Upper lobe of left lung (tissue), 6 donors: ENCODE results near the gene WNK3. TPM values are rescaled to one million over a fixed set of nuclear protein-coding genes. Genes with fewer than 3 reads are reported as not detected.

ENCODE experiments used
- ATAC-seq, 2 donors: fragments of 200-7000 bp; cut with Tn5 transposase; one replicate each; pipeline ENCODE4 v1.9.1; 2022; ENCODE audit warnings: mild to moderate bottlenecking in 2 of 2, moderate library complexity in 2 of 2; ENCODE audit not compliant: low FRiP score in 2 of 2
- DNase-seq, 2 donors: peaks; one replicate each; pipeline ENCODE4 v3.0.0-alpha.2; 2019 to 2020
- H3K27ac ChIP-seq, 4 donors: fragments of 200-600 bp; sonication (generic); one replicate each; pipeline ENCODE4 v1.5.1; 2016 to 2019
- H3K27me3 ChIP-seq, 4 donors: fragments of 200-600 bp; sonication (generic); one replicate each; pipeline ENCODE4 v1.5.1; 2017 to 2019
- H3K36me3 ChIP-seq, 4 donors: fragments of 200-600 bp; sonication (generic); one replicate each; pipeline ENCODE4 v1.5.1; 2016 to 2019
- H3K4me1 ChIP-seq, 4 donors: fragments of 200-600 bp; sonication (generic); one replicate each; pipeline ENCODE4 v1.5.1; 2018 to 2019
- H3K4me3 ChIP-seq, 4 donors: fragments of 200-600 bp; sonication (generic); one replicate each; pipeline ENCODE4 v1.5.1; 2017 to 2019; ENCODE audit warnings: mild to moderate bottlenecking in 2 of 4, moderate library complexity in 1 of 4
- H3K9me3 ChIP-seq, 4 donors: fragments of 200-600 bp; sonication (generic); one replicate each; pipeline ENCODE4 v1.5.1; 2018 to 2019
- CTCF ChIP-seq, 6 experiments: fragments of 450-650 bp in 4 of 6; fragments of 200-600 bp in 2 of 6; sonication (generic) in 2 of 6; IDR thresholded peaks; one replicate each; pipeline ENCODE4 v1.5.1; 2016 to 2019; ENCODE audit warnings: antibody characterized with exemption in 6 of 6
- EP300 ChIP-seq, 4 donors: sonication (generic); formaldehyde crosslinking; IDR thresholded peaks; one replicate each; pipeline ENCODE4 v1.5.1; 2017; ENCODE audit warnings: antibody characterized with exemption in 4 of 4, control low read depth in 2 of 4
- POLR2A ChIP-seq, 4 donors: fragments of 450-650 bp; IDR thresholded peaks; one replicate each; pipeline ENCODE4 v1.5.1; 2016 to 2017; ENCODE audit warnings: antibody characterized with exemption in 4 of 4, mild to moderate bottlenecking in 2 of 4
- POLR2AphosphoS5 ChIP-seq, 2 donors: sonication (generic); formaldehyde crosslinking; IDR thresholded peaks; one replicate each; pipeline ENCODE4 v1.5.1; 2017; ENCODE audit warnings: antibody characterized with exemption in 2 of 2
- WGBS, 2 donors: methylation state at CpG; one replicate each; pipeline ENCODE4 v1.1.5; 2017 to 2018; 5-methylcytosine and 5-hydroxymethylcytosine counted together
- total RNA-seq, 6 donors: library from RNA; depleted of rRNA in 4 of 6; stranded (reverse); fragments of >200 nt in 4 of 6; gene quantifications; one replicate each; pipeline versions ENCODE4 v1.1.0 to v1.2.1, GENCODE V29; 2016 to 2021
- donor health status: DM: no; HTN: no; CAD: no; lungs with moderate emphysema.
- donor health status: DM: no; HTN: yes; CAD: no; lungs with severe emphysema.

Gene WNK3
- total RNA-seq, 6 donors from 2014 or later = 0.84 to 1.4 (median 0.90) TPM

GRCh38 chrX:54194982-54195588, 162.8 kb downstream of the WNK3 start:
- Histone ChIP-seq H3K4me1 (no peaks in the 10 kb centered on the region), H3K27ac (no peak overlapping the region), H3K27me3 (no peaks in the 10 kb centered on the region), H3K4me3 (no peak overlapping the region), H3K36me3 (no peaks in the 10 kb centered on the region), H3K9me3 (no peaks in the 10 kb centered on the region)
- DNase-seq (no peak), ATAC-seq (no peak)
- no peak for TF ChIP-seq POLR2A (IDR thresholded peaks at IDR 0.05)
- TF ChIP-seq POLR2AphosphoS5 (IDR thresholded peaks at IDR 0.05) = no peak
- no peak for TF ChIP-seq EP300 (IDR thresholded peaks at IDR 0.05)
- TF ChIP-seq CTCF (IDR thresholded peaks at IDR 0.05) = no peak

GRCh38 chrX:54193085-54193821, 164.6 kb downstream of the WNK3 start:
- no peak for ATAC-seq
- Histone ChIP-seq H3K9me3 (no peaks in the 10 kb centered on the region), H3K27me3 (no peaks in the 10 kb centered on the region), H3K4me3 (no peak overlapping the region), H3K27ac (no peak overlapping the region), H3K4me1 (no peaks in the 10 kb centered on the region), H3K36me3 (no peaks in the 10 kb centered on the region)
- 74 to 85% methylated on average over 4 of the region's 4 CpGs for WGBS, 2 donors
- no peak for DNase-seq
- TF ChIP-seq CTCF (IDR thresholded peaks at IDR 0.05) (no peak), EP300 (IDR thresholded peaks at IDR 0.05) (no peak), POLR2A (IDR thresholded peaks at IDR 0.05) (no peak), POLR2AphosphoS5 (IDR thresholded peaks at IDR 0.05) (no peak)

GRCh38 chrX:54184474-54184873, 173.4 kb downstream of the WNK3 start:
- no peak for TF ChIP-seq POLR2A (IDR thresholded peaks at IDR 0.05)
- no peak for TF ChIP-seq CTCF (IDR thresholded peaks at IDR 0.05)
- TF ChIP-seq POLR2AphosphoS5 (IDR thresholded peaks at IDR 0.05) = no peak
- no peak for TF ChIP-seq EP300 (IDR thresholded peaks at IDR 0.05)
- H3K4me1 ChIP-seq = peaks cover 0 to 23% (median 12%) of the 10 kb centered on the region in 4 donors
- WGBS, 2 donors = 80 to 94% methylated on average over 2 of the region's 2 CpGs
- H3K9me3 ChIP-seq = no peaks in the 10 kb centered on the region
- DNase-seq (no peak), ATAC-seq (no peak)
- H3K4me3 ChIP-seq = no peak overlapping the region
- H3K27ac ChIP-seq = no peak overlapping the region
- H3K27me3 ChIP-seq = no peaks in the 10 kb centered on the region
- no peaks in the 10 kb centered on the region for H3K36me3 ChIP-seq

- Histone ChIP-seq H3K4me1 (peaks cover 0 to 23% (median 12%) of the 10 kb centered on the region in 4 donors), H3K36me3 (no peaks in the 10 kb centered on the region), H3K4me3 (peak within 1 kb of the TSS; percentile 69 to 92 (median 77)), H3K9me3 (no peaks in the 10 kb centered on the region), H3K27ac (peak within 1 kb of the TSS; percentile 88 to 91 (median 88)), H3K27me3 (no peaks in the 10 kb centered on the region)
- TF ChIP-seq EP300 (IDR thresholded peaks at IDR 0.05) (no peak), POLR2A (IDR thresholded peaks at IDR 0.05) (peak in 1 of 4 donors; percentile 36), POLR2AphosphoS5 (IDR thresholded peaks at IDR 0.05) (peak in 1 of 2 donors; percentile 26), CTCF (IDR thresholded peaks at IDR 0.05) (no peak)
- DNase-seq = peak; percentile 49 to 91
- WGBS, 2 donors = 2 to 22% methylated on average over 10 to 32 of the region's 70 CpGs
- ATAC-seq = peak; percentile 87 to 95
These were observed 174.8 kb downstream of the WNK3 start, which contains the start of gene FAM120C for GRCh38 chrX:54182864-54183613. FAM120C (minus strand) TSS chrX:54183254; CDS start chrX:54183198, 56 bp downstream.
